ENCODE measurements around the gene FASTK.

DNA sequence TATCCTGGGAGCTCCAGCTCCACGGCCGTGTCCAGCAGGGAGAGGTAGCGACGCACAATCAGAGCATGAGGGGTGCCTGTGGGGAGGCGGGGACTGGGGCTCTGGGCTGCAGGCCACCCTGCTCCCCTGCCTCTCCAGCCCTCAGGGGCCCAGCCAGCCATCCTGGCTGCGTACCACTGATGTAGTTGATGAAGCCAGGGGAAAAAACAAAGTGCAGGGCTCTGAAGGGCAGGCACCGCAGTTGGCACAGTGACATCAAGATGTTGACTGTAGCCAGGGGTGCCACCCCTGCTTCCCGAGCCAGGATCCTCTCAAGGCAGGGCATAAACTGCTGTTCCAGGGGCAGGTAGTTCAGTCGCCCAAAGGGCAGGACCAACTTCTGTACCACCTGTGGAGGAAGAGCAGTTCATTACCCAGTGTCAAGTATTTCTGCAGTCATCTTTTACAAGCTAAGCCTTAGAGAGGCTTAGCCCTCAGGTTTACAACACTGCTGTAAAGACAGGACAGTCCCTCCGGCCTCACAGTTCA, 2.8 kb downstream of the FASTK start:
- TF ChIP-seq, protein P1, sequence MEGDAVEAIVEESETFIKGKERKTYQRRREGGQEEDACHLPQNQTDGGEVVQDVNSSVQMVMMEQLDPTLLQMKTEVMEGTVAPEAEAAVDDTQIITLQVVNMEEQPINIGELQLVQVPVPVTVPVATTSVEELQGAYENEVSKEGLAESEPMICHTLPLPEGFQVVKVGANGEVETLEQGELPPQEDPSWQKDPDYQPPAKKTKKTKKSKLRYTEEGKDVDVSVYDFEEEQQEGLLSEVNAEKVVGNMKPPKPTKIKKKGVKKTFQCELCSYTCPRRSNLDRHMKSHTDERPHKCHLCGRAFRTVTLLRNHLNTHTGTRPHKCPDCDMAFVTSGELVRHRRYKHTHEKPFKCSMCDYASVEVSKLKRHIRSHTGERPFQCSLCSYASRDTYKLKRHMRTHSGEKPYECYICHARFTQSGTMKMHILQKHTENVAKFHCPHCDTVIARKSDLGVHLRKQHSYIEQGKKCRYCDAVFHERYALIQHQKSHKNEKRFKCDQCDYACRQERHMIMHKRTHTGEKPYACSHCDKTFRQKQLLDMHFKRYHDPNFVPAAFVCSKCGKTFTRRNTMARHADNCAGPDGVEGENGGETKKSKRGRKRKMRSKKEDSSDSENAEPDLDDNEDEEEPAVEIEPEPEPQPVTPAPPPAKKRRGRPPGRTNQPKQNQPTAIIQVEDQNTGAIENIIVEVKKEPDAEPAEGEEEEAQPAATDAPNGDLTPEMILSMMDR (conservative IDR thresholded peaks at IDR 0.05) = no peak
- TF ChIP-seq ZFX (IDR thresholded peaks at IDR 0.05) = no peak
